ENCODE measurements around the gene NUP155.
A peak's percentile ranks its signal among the peaks of the same experiment; 100 is the strongest.
"Not testable (repeated sequence)": the region's sequence is repeated elsewhere in the genome, so short reads cannot be mapped to it uniquely, and the experiment has no call there.

The NUP155 gene

GRCh38 chr5:37319037-37319782, 51.7 kb downstream of the NUP155 start:
- H3K4me3 ChIP-seq (ENCODE audit: low read length) = no peak overlapping the region
- no peak for TF ChIP-seq ZNF274 (IDR thresholded peaks at IDR 0.05; ENCODE audit: low read depth, low read length)

DNA sequence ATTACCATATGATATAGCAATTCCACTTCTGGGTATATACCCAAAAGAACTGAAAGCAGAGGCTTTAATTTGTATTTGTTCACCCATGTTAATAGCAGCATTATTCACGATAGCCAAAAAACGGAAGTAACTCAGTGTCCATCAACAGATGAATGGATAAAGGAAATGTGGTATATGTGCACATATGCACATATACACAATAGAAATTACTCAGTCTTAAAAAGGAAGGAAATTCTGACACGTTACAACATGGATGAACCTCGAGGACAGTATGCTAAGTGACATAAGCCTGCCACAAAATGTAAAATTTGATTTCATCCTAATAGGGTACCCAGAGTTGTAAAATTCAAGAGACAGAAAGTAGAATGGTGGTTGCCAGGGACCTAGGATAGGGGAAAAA, 54.9 kb downstream of the NUP155 start:
- TF ChIP-seq ZNF274 (IDR thresholded peaks at IDR 0.05; ENCODE audit: low read depth, low read length) = no peak
- no peak overlapping the region for H3K4me3 ChIP-seq (ENCODE audit: low read length)

- no peak overlapping the region for H3K4me3 ChIP-seq (ENCODE audit: low read length)
- no peak for TF ChIP-seq ZNF274 (IDR thresholded peaks at IDR 0.05; ENCODE audit: low read depth, low read length)
Measured at GRCh38 chr5:37310360-37310759, 60.5 kb downstream of the NUP155 start.

GRCh38 chr5:37308793-37309192, 62.1 kb downstream of the NUP155 start:
- no peak for TF ChIP-seq ZNF274 (IDR thresholded peaks at IDR 0.05; ENCODE audit: low read depth, low read length)
- no peak overlapping the region for H3K4me3 ChIP-seq (ENCODE audit: low read length)

GRCh38 chr5:37304888-37305287, 66.0 kb downstream of the NUP155 start:
- no peak for TF ChIP-seq ZNF274 (IDR thresholded peaks at IDR 0.05; ENCODE audit: low read depth, low read length)
- no peak overlapping the region for H3K4me3 ChIP-seq (ENCODE audit: low read length)

DNA sequence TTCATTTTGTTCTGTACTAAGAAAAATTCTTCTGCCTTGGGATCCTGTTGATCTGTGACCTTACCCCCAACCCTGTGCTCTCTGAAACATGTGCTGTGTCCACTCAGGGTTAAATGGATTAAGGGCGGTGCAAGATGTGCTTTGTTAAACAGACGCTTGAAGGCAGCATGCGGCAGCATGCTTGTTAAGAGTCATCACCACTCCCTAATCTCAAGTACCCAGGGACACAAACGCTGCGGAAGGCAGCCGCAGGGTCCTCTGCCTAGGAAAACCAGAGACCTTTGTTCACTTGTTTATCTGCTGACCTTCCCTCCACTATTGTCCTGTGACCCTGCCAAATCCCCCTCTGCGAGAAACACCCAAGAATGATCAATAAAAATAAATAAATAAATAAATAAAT, 74.6 kb downstream of the NUP155 start:
- not testable (repeated sequence) for H3K4me3 ChIP-seq (ENCODE audit: low read length)

DNA sequence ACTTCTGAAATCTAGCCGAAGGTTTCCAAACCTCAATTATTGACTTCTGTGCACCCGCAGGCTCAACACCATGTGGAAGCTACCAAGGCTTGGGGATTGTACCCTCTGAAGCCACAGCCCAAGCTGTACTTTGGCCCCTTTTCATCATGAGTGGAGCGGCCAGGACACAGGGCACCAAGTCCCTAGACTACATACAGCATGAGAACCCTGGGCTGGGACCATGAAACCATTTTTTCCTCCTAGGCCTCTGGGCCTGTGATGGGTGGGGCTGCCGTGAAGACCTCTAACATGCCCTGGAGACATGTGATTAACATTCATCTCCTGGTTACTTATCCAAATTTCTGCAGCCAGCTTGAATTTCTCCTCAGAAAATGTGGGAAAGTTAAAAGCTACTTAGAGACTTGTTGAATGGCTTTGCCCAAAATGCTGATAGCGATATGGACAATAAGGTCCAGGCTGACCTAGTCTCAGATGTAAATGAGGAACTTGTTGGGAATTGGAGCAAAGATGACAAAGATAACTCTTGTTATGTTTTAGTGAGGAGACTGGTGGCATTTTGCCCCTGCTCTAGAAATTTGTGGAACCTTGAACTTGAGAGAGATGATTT, 87.6 kb downstream of the NUP155 start:
- H3K4me3 ChIP-seq (ENCODE audit: low read length) = no peak overlapping the region
- TF ChIP-seq ZNF274 (IDR thresholded peaks at IDR 0.05; ENCODE audit: low read depth, low read length) = no peak

- TF ChIP-seq ZNF274 (IDR thresholded peaks at IDR 0.05; ENCODE audit: low read depth, low read length) = no peak
- no peak overlapping the region for H3K4me3 ChIP-seq (ENCODE audit: low read length)
Measured at GRCh38 chr5:37275511-37275910, 95.4 kb downstream of the NUP155 start.

GRCh38 chr5:37272511-37272910, 98.4 kb downstream of the NUP155 start:
- H3K4me3 ChIP-seq (ENCODE audit: low read length) = no peak overlapping the region
- TF ChIP-seq ZNF274 (IDR thresholded peaks at IDR 0.05; ENCODE audit: low read depth, low read length) = no peak

DNA sequence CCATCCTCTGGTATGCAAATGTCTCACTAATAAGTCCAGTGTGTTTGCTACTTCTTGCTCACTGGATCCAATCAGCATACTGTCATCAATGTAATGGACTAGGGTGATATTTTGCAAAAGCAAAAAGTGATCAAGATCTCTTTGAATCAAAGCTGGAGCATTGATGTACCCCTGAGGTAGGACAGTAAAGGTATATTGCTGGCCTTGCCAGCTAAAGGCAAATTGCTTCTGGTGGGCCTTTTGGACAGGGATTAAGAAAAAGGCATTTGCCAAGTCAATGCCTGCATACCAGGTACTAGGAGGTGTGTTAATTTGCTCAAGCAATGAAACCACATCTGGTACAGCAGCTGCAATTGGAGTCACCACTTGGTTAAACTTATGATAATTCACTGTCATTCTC, 102.8 kb downstream of the NUP155 start:
- H3K4me3 ChIP-seq (ENCODE audit: low read length) = not testable (repeated sequence)

GRCh38 chr5:37255774-37256358, 115.0 kb downstream of the NUP155 start:
- TF ChIP-seq ZNF274 (IDR thresholded peaks at IDR 0.05; ENCODE audit: low read depth, low read length) = no peak
- H3K4me3 ChIP-seq (ENCODE audit: low read length) = no peak overlapping the region

- no peak for TF ChIP-seq ZNF274 (IDR thresholded peaks at IDR 0.05; ENCODE audit: low read depth, low read length)
- no peak overlapping the region for H3K4me3 ChIP-seq (ENCODE audit: low read length)
Measured at GRCh38 chr5:37254581-37254980, 116.3 kb downstream of the NUP155 start.

DNA sequence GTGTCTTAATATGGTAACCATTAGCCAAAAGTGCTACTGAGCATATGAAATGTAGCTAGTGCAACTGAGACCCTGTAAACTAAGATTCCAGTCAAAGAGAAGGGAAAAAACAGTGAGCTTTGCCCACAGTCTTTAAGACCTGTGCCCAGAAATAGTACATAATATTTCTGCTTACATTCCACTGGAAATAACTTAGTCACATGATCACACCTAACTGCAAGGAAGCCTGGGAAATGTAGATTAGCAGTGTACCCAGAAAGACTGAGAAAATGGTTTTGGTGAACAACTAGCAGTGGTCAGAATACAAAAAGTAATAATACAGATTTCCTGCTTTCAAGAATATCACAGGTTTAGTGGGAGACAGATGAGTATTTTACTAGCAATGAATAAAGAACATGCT, 119.2 kb downstream of the NUP155 start:
- H3K4me3 ChIP-seq (ENCODE audit: low read length) = no peak overlapping the region
- no peak for TF ChIP-seq ZNF274 (IDR thresholded peaks at IDR 0.05; ENCODE audit: low read depth, low read length)

- peak overlapping the region; percentile 92; the same call in 1 of the 2 replicates for H3K4me3 ChIP-seq (ENCODE audit: low read length)
- no peak for TF ChIP-seq ZNF274 (IDR thresholded peaks at IDR 0.05; ENCODE audit: low read depth, low read length)
Measured at GRCh38 chr5:37249815-37250164, 121.1 kb downstream of the NUP155 start.

GRCh38 chr5:37248970-37249814, 121.7 kb downstream of the NUP155 start, which contains the start of gene CPLANE1:
TSS of gene CPLANE1 (minus strand) at chr5:37249376. CDS start at chr5:37247698, 1,678 bp downstream.
- no peak for TF ChIP-seq ZNF274 (IDR thresholded peaks at IDR 0.05; ENCODE audit: low read depth, low read length)
- peak within 1 kb of the TSS; percentile 92 for H3K4me3 ChIP-seq (ENCODE audit: low read length)
